ENCODE measurements around the gene C9orf152. TPM values are rescaled to one million over a fixed set of nuclear protein-coding genes. Genes with fewer than 3 reads are reported as not detected.
"Not testable (repeated sequence)": the region's sequence is repeated elsewhere in the genome, so short reads cannot be mapped to it uniquely, and the experiment has no call there.

Gene C9orf152
- total RNA-seq, 1 experiment from 2014 or later: not detected

- no peaks in the 10 kb centered on the region for H3K4me1 ChIP-seq (ENCODE audit: insufficient read depth, low read length, poor library complexity, severe bottlenecking)
- ChIA-PET CTCF (no interaction called here), POLR2A (ENCODE audit: low non-redundant PET) (no interaction called here)
- no peak overlapping the region for H3K4me3 ChIP-seq (ENCODE audit: low read depth, low read length, poor library complexity, severe bottlenecking)
- H3K27ac ChIP-seq (ENCODE audit: low read depth, low read length, poor library complexity, severe bottlenecking): no peak overlapping the region
- TF ChIP-seq, protein P1, sequence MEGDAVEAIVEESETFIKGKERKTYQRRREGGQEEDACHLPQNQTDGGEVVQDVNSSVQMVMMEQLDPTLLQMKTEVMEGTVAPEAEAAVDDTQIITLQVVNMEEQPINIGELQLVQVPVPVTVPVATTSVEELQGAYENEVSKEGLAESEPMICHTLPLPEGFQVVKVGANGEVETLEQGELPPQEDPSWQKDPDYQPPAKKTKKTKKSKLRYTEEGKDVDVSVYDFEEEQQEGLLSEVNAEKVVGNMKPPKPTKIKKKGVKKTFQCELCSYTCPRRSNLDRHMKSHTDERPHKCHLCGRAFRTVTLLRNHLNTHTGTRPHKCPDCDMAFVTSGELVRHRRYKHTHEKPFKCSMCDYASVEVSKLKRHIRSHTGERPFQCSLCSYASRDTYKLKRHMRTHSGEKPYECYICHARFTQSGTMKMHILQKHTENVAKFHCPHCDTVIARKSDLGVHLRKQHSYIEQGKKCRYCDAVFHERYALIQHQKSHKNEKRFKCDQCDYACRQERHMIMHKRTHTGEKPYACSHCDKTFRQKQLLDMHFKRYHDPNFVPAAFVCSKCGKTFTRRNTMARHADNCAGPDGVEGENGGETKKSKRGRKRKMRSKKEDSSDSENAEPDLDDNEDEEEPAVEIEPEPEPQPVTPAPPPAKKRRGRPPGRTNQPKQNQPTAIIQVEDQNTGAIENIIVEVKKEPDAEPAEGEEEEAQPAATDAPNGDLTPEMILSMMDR (conservative IDR thresholded peaks at IDR 0.05; ENCODE audit: low read depth, low read length): no peak
- TF ChIP-seq EZH2 (IDR thresholded peaks at IDR 0.05; ENCODE audit: borderline replicate concordance, low read depth, low read length, poor library complexity, severe bottlenecking): no peak
- DNase-seq (ENCODE audit: low spot score): no peak
- no peaks in the 10 kb centered on the region for H3K36me3 ChIP-seq (ENCODE audit: insufficient read depth, low read length, poor library complexity, severe bottlenecking)
- BruUV-seq (replicated peaks): no TSS peak
- intact Hi-C loops (cut with micrococcal nuclease; ENCODE audit: unreplicated experiment): no loop called here
- H3K9me3 ChIP-seq (ENCODE audit: low read depth, low read length, poor library complexity, severe bottlenecking): no peaks in the 10 kb centered on the region
- H3K27me3 ChIP-seq (replicated peaks; ENCODE audit: insufficient read depth, low read depth, low read length, poor library complexity): peaks cover 4% of the 10 kb centered on the region
Observed at GRCh38 chr9:110213413-110214044, 5.6 kb upstream of the C9orf152 start.

- no TSS peak for BruUV-seq (replicated peaks)
- POLR2A ChIA-PET (ENCODE audit: low non-redundant PET): no interaction called here
- Histone ChIP-seq H3K4me1 (ENCODE audit: insufficient read depth, low read length, poor library complexity, severe bottlenecking) (no peaks in the 10 kb centered on the region), H3K27me3 (replicated peaks; ENCODE audit: insufficient read depth, low read depth, low read length, poor library complexity) (no peaks in the 10 kb centered on the region), H3K9me3 (ENCODE audit: low read depth, low read length, poor library complexity, severe bottlenecking) (no peaks in the 10 kb centered on the region), H3K36me3 (ENCODE audit: insufficient read depth, low read length, poor library complexity, severe bottlenecking) (no peaks in the 10 kb centered on the region), H3K27ac (ENCODE audit: low read depth, low read length, poor library complexity, severe bottlenecking) (no peak overlapping the region), H3K4me3 (ENCODE audit: low read depth, low read length, poor library complexity, severe bottlenecking) (no peak overlapping the region)
- CTCF ChIA-PET: no interaction called here
- intact Hi-C loops (cut with micrococcal nuclease; ENCODE audit: unreplicated experiment): no loop called here
- TF ChIP-seq, protein P1 (conservative IDR thresholded peaks at IDR 0.05; ENCODE audit: low read depth, low read length): no peak
- TF ChIP-seq EZH2 (IDR thresholded peaks at IDR 0.05; ENCODE audit: borderline replicate concordance, low read depth, low read length, poor library complexity, severe bottlenecking): no peak
- no peak for DNase-seq (ENCODE audit: low spot score)
Observed at GRCh38 chr9:110207071-110207641, 803 bp downstream of the C9orf152 start.

DNA sequence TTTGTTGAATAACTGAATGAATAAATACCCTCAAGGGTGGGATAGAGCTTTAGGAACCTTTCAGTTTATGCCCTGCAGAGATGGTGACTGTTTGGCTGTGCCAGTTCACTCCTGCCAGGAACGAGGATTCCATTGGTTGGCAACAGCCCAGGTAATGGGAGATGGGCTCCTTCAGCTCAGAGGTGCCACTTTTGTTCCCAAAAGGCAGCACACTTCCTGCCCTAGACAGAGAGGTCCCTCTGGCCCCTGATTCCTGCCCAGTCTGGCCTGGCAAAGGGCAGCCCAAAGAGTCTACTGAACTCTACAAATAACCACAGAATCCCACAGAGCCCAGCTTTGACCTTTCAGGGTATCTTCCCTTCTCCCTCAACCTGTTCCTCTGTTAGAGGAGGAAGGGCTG lies 1.6 kb downstream of the C9orf152 start:
- CTCF ChIA-PET: no interaction called here
- POLR2A ChIA-PET (ENCODE audit: low non-redundant PET): no interaction called here
- intact Hi-C loops (cut with micrococcal nuclease; ENCODE audit: unreplicated experiment): no loop called here
- Histone ChIP-seq H3K36me3 (ENCODE audit: insufficient read depth, low read length, poor library complexity, severe bottlenecking) (no peaks in the 10 kb centered on the region), H3K27ac (ENCODE audit: low read depth, low read length, poor library complexity, severe bottlenecking) (no peak overlapping the region), H3K9me3 (ENCODE audit: low read depth, low read length, poor library complexity, severe bottlenecking) (no peaks in the 10 kb centered on the region), H3K27me3 (replicated peaks; ENCODE audit: insufficient read depth, low read depth, low read length, poor library complexity) (no peaks in the 10 kb centered on the region), H3K4me1 (ENCODE audit: insufficient read depth, low read length, poor library complexity, severe bottlenecking) (no peaks in the 10 kb centered on the region), H3K4me3 (ENCODE audit: low read depth, low read length, poor library complexity, severe bottlenecking) (no peak overlapping the region)
- DNase-seq (ENCODE audit: low spot score): no peak
- no peak for TF ChIP-seq EZH2 (IDR thresholded peaks at IDR 0.05; ENCODE audit: borderline replicate concordance, low read depth, low read length, poor library complexity, severe bottlenecking)
- TF ChIP-seq, protein P1 (conservative IDR thresholded peaks at IDR 0.05; ENCODE audit: low read depth, low read length): no peak
- no TSS peak for BruUV-seq (replicated peaks)

DNA sequence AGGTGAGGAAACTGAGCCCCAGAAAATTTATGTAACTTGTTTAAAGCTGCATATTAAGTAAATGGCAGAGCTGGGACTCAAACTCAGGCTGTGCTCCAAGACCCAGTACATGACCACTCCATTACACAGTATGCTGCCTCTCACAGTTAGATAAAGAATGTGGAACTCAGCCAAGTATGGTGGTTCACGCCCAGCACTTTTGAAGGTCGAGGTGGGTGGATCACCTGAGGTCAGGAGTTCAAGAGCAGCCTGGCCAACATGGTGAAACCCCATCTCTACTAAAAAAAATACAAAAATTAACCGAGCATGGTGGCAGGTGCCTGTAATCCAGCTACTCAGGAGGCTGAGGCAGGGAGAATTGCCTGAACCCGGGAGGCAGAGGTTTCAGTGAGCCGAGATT lies 2.3 kb downstream of the C9orf152 start:
- POLR2A ChIA-PET (ENCODE audit: low non-redundant PET); DNase-seq (ENCODE audit: low spot score); CTCF ChIA-PET; H3K27ac ChIP-seq (ENCODE audit: low read depth, low read length, poor library complexity, severe bottlenecking); H3K4me3 ChIP-seq (ENCODE audit: low read depth, low read length, poor library complexity, severe bottlenecking); H3K27me3 ChIP-seq (replicated peaks; ENCODE audit: insufficient read depth, low read depth, low read length, poor library complexity); H3K4me1 ChIP-seq (ENCODE audit: insufficient read depth, low read length, poor library complexity, severe bottlenecking); BruUV-seq (replicated peaks); intact Hi-C loops (cut with micrococcal nuclease; ENCODE audit: unreplicated experiment); H3K9me3 ChIP-seq (ENCODE audit: low read depth, low read length, poor library complexity, severe bottlenecking); H3K36me3 ChIP-seq (ENCODE audit: insufficient read depth, low read length, poor library complexity, severe bottlenecking): not testable (repeated sequence)

Data from A673 (cell line).